GM12878 (cell line): Measurements from ENCODE around the gene FHL2. TPM values are rescaled to one million over a fixed set of nuclear protein-coding genes. Genes with fewer than 3 reads are reported as not detected.

Source experiments
- ATAC-seq: fragments of 200-7000 bp; cut with Tn5 transposase; 3 replicates; pipeline ENCODE4 v1.9.1; 2020; ENCODE audit warnings: mild to moderate bottlenecking, moderate library complexity
- BruUV-seq: library from RNA; stranded (reverse); fragments of 400-500 nt; replicated peaks from 2 replicates; lab custom pipeline; 2021; lab: Mats Ljungman, UMichigan
- CTCF ChIA-PET: fragments of 300-600 bp; sonication (Branson Sonifier 250); formaldehyde crosslinking; extraction: SDS; loops from one replicate; lab custom pipeline; 2021; ENCODE audit warnings: inconsistent platforms; lab: Yijun Ruan, JAX
- POLR2A ChIA-PET: fragments of 350-600 bp; formaldehyde crosslinking; extraction: SDS; loops from one replicate; lab custom pipeline; 2021; ENCODE audit warnings: inconsistent platforms; lab: Charles Lee
- RAD21 ChIA-PET: fragments of 300-600 bp; sonication (Branson Sonifier 250); formaldehyde crosslinking; loops from one replicate; lab custom pipeline; 2023; ENCODE audit warnings: antibody characterized with exemption; ENCODE audit not compliant: unreplicated experiment; lab: Charles Lee
- SMC1A ChIA-PET: fragments of 300-600 bp; sonication (Branson Sonifier 250); formaldehyde crosslinking; loops from one replicate; lab custom pipeline; 2023; ENCODE audit not compliant: unreplicated experiment, uncharacterized antibody; lab: Charles Lee
- DNase-seq: peaks from one replicate; pipeline ENCODE4 v3.0.0-alpha.2; 2011; ENCODE audit warnings: low read depth, low spot score
- FAIRE-seq: peaks from 3 replicates; lab custom pipeline; 2011; peaks lifted over from hg19 to GRCh38; lab: Jason Lieb, UNC
- H2AFZ ChIP-seq: 2 replicates; pipeline ENCODE4 v1.6.0; 2011; ENCODE audit warnings: low read depth, low read length, control low read depth; ENCODE audit not compliant: control insufficient read depth
- H3K27ac ChIP-seq: 2 replicates; pipeline ENCODE4 v1.5.1; 2011; ENCODE audit warnings: control low read depth; ENCODE audit not compliant: control insufficient read depth, insufficient read depth
- H3K27me3 ChIP-seq, 2 experiments: replicated peaks in 1 of 2; 2 replicates each; pipeline versions ENCODE4 v1.6.0 to v1.6.1; 2011; ENCODE audit warnings: low read length in 1 of 2; ENCODE audit not compliant: control insufficient read depth in 2 of 2, insufficient read depth in 2 of 2
- H3K36me3 ChIP-seq, 2 experiments: 2 replicates each; pipeline ENCODE4 v1.5.1; 2011; ENCODE audit warnings: low read length in 1 of 2; ENCODE audit not compliant: control insufficient read depth in 2 of 2, insufficient read depth in 2 of 2
- H3K4me1 ChIP-seq: 2 replicates; pipeline ENCODE4 v1.6.1; 2011; ENCODE audit warnings: mild to moderate bottlenecking, low read length, moderate library complexity, mixed read lengths; ENCODE audit not compliant: control insufficient read depth, insufficient read depth
- H3K4me2 ChIP-seq: 2 replicates; pipeline ENCODE4 v1.6.0; 2011; ENCODE audit warnings: control low read depth; ENCODE audit not compliant: control insufficient read depth, insufficient read depth
- H3K4me3 ChIP-seq: fragments of 200-600 bp; sonication (generic); 2 replicates; pipeline ENCODE4 v1.5.1; 2016
- H3K79me2 ChIP-seq: 2 replicates; pipeline ENCODE4 v1.6.0; 2011; ENCODE audit warnings: low read length; ENCODE audit not compliant: control insufficient read depth, insufficient read depth
- H3K9ac ChIP-seq: 2 replicates; pipeline ENCODE4 v1.8.0; 2011; ENCODE audit warnings: low read length, control low read depth, mixed read lengths; ENCODE audit not compliant: control insufficient read depth, insufficient read depth
- H3K9me3 ChIP-seq: replicated peaks from 3 replicates; pipeline ENCODE4 v1.5.1; 2011; ENCODE audit warnings: mild to moderate bottlenecking, low read length; ENCODE audit not compliant: control insufficient read depth, insufficient read depth
- H4K20me1 ChIP-seq: 2 replicates; pipeline ENCODE4 v1.6.0; 2011; ENCODE audit not compliant: control insufficient read depth, insufficient read depth
- ASH2L ChIP-seq: fragments of 300-600, 200-600 bp; sonication (generic); IDR thresholded peaks from 2 replicates; pipeline ENCODE4 v1.6.1; 2017; ENCODE audit warnings: low read depth, mild to moderate bottlenecking, borderline replicate concordance
- ATF7 ChIP-seq: fragments of 450-650 bp; IDR thresholded peaks from 2 replicates; pipeline ENCODE4 v1.6.1; 2016; ENCODE audit warnings: low read depth, mild to moderate bottlenecking
- CBFB ChIP-seq: IDR thresholded peaks from 2 replicates; pipeline ENCODE4 v1.6.1; 2016; ENCODE audit warnings: antibody characterized with exemption, low read depth
- CREB1 ChIP-seq: IDR thresholded peaks from 2 replicates; pipeline ENCODE4 v1.6.1; 2012; ENCODE audit warnings: low read depth, mild to moderate bottlenecking, inconsistent platforms
- IKZF1 ChIP-seq: fragments of 450-650 bp; conservative IDR thresholded peaks from 2 replicates; pipeline ENCODE4 v1.6.1; 2017; ENCODE audit warnings: antibody characterized with exemption, mild to moderate bottlenecking
- RFX5 ChIP-seq: IDR thresholded peaks from 2 replicates; pipeline ENCODE4 v1.6.1; 2011; ENCODE audit warnings: low read depth, low read length, improper control_type of control experiment
- SIN3A ChIP-seq: IDR thresholded peaks from 2 replicates; pipeline ENCODE4 v1.6.1; 2012; ENCODE audit warnings: low read depth, low read length, improper control_type of control experiment
- ZNF384 ChIP-seq: IDR thresholded peaks from 2 replicates; pipeline ENCODE4 v1.6.1; 2012; ENCODE audit warnings: low read depth, mild to moderate bottlenecking, low read length, improper control_type of control experiment, borderline replicate concordance
- WGBS: methylation state at CpG from one replicate; pipeline ENCODE4 v1.1.6; 2016; ENCODE audit warnings: low lambda C conversion rate; ENCODE audit not compliant: insufficient replicate concordance, insufficient coverage; ENCODE audit errors: missing lambda C conversion rate; 5-methylcytosine and 5-hydroxymethylcytosine counted together
- in situ Hi-C: fragments of 300-500 bp; cut with MboI; formaldehyde crosslinking; loops from 9 replicates; pipeline ENCODE4 v1.14.3; 2018; ENCODE audit warnings: mixed read lengths
- intact Hi-C: fragments of 100-400 bp; cut with micrococcal nuclease; formaldehyde crosslinking; loops from one replicate; pipeline ENCODE4 v1.14.2; 2022; ENCODE audit not compliant: unreplicated experiment
- polyA plus RNA-seq, 11 experiments: library from polyadenylated mRNA; depleted of rRNA in 4 of 11; unstranded in 6 of 11; stranded (reverse) in 5 of 11; fragments of >200 nt; fragmentation: Nextera tagmentation in 4 of 11; fragmentation: Illumina TruSeq in 1 of 11; extraction: Ambion mirVana in 4 of 11; extraction: Trizol in 1 of 11; gene quantifications; 1 replicate in 1 of 11; 2 replicates in 10 of 11; pipeline versions ENCODE4 v1.2.1 to v1.2.3, GENCODE V29; 2011 to 2016; ENCODE audit warnings: inconsistent platforms in 2 of 11, missing spikeins in 2 of 11, low read depth in 1 of 11
- total RNA-seq, 4 experiments: library from RNA; depleted of rRNA in 3 of 4; stranded (reverse); fragments of >200 nt in 3 of 4; fragmentation: Illumina TruSeq in 1 of 4; extraction: Trizol in 1 of 4; gene quantifications; 2 replicates each; pipeline versions ENCODE4 v1.2.1 to v1.2.3, GENCODE V29; 2013 to 2021
- TF ChIP-seq, protein P1 (sequence below): fragments of 450-650 bp; IDR thresholded peaks from 2 replicates; pipeline ENCODE4 v1.6.1; 2017; ENCODE audit warnings: mild to moderate bottlenecking
- TF ChIP-seq, protein P2 (sequence below): fragments of 450-650 bp; IDR thresholded peaks from 2 replicates; pipeline ENCODE4 v1.6.1; 2016; ENCODE audit warnings: mild to moderate bottlenecking

FHL2 gene
- total and polyA plus RNA-seq, 10 of the 15 experiments (the other 5 are each of a cell fraction or from before 2014, with no cell fraction given) = 2.2 to 9.9 (median 4.5) TPM

GRCh38 chr2:105437708-105438103 is 38.9 kb upstream of the FHL2 start:
- Histone ChIP-seq H3K79me2 (no peaks in the 10 kb centered on the region), H4K20me1 (no peaks in the 10 kb centered on the region), H3K4me2 (no peak overlapping the region), H3K9ac (no peak overlapping the region), H3K4me3 (no peak overlapping the region), H3K27me3 (peaks cover 0 to 2% of the 10 kb centered on the region in 2 experiments; a peak in 2 of 4 replicates), H3K27ac (no peak overlapping the region), H3K9me3 (no peaks in the 10 kb centered on the region), H3K4me1 (no peaks in the 10 kb centered on the region), H2AFZ (no peak overlapping the region), H3K36me3 (no peaks in the 10 kb centered on the region)
- in situ Hi-C loops = no loop called here
- ChIA-PET RAD21 (no interaction called here), CTCF (no interaction called here), SMC1A (no interaction called here), POLR2A (no interaction called here)
- ATAC-seq (no peak), DNase-seq (no peak), FAIRE-seq (no peak)
- 32% methylated on average over 3 of the region's 3 CpGs for WGBS
- no peak for TF ChIP-seq CBFB
- TF ChIP-seq IKZF1 = no peak
- no peak for TF ChIP-seq ASH2L
- TF ChIP-seq ATF7 = no peak
- no peak for TF ChIP-seq RFX5
- TF ChIP-seq, protein P1, sequence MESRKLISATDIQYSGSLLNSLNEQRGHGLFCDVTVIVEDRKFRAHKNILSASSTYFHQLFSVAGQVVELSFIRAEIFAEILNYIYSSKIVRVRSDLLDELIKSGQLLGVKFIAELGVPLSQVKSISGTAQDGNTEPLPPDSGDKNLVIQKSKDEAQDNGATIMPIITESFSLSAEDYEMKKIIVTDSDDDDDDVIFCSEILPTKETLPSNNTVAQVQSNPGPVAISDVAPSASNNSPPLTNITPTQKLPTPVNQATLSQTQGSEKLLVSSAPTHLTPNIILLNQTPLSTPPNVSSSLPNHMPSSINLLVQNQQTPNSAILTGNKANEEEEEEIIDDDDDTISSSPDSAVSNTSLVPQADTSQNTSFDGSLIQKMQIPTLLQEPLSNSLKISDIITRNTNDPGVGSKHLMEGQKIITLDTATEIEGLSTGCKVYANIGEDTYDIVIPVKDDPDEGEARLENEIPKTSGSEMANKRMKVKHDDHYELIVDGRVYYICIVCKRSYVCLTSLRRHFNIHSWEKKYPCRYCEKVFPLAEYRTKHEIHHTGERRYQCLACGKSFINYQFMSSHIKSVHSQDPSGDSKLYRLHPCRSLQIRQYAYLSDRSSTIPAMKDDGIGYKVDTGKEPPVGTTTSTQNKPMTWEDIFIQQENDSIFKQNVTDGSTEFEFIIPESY = no peak
- no peak for TF ChIP-seq CREB1
- TF ChIP-seq, protein P2, sequence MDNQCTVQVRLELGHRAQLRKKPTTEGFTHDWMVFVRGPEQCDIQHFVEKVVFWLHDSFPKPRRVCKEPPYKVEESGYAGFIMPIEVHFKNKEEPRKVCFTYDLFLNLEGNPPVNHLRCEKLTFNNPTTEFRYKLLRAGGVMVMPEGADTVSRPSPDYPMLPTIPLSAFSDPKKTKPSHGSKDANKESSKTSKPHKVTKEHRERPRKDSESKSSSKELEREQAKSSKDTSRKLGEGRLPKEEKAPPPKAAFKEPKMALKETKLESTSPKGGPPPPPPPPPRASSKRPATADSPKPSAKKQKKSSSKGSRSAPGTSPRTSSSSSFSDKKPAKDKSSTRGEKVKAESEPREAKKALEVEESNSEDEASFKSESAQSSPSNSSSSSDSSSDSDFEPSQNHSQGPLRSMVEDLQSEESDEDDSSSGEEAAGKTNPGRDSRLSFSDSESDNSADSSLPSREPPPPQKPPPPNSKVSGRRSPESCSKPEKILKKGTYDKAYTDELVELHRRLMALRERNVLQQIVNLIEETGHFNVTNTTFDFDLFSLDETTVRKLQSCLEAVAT = no peak
- no peak for TF ChIP-seq ZNF384
- no peak for TF ChIP-seq SIN3A
- no TSS peak for BruUV-seq
- intact Hi-C loops = no loop called here
